Erythroblast (primary cell): ENCODE results near the gene RCAN3.

Source experiments
- GATA1 ChIP-seq: IDR thresholded peaks from 2 replicates; pipeline ENCODE4 v1.6.1; 2011; ENCODE audit warnings: low read depth, mild to moderate bottlenecking, control low read depth, low read length, moderate library complexity
- POLR2A ChIP-seq: IDR thresholded peaks from 2 replicates; pipeline ENCODE4 v1.6.1; 2011; ENCODE audit warnings: mild to moderate bottlenecking, low read length

- no peak for TF ChIP-seq POLR2A
- no peak for TF ChIP-seq GATA1
These were observed 2.1 kb upstream of the RCAN3 start for GRCh38 chr1:24500448-24501048.
